Epithelial cell of umbilical artery (primary cell): ENCODE results near the gene C1orf210. TPM values are rescaled to one million over a fixed set of nuclear protein-coding genes. Genes with fewer than 3 reads are reported as not detected.

Experiments
- total RNA-seq: library from RNA; depleted of rRNA; stranded (reverse); fragments of >200 nt; gene quantifications from 2 replicates; pipeline ENCODE4 v1.2.3, GENCODE V29; 2014

C1orf210 gene
- not detected in 2 replicates for total RNA-seq

GRCh38 chr1:43285269-43285990, at the start of gene C1orf210:
C1orf210 (minus strand) TSS chr1:43285581; CDS start chr1:43283270, 2,311 bp downstream.

GRCh38 chr1:43300378-43301094, 15.2 kb upstream of the C1orf210 start, which contains the start of gene TIE1:
TIE1 (plus strand) TSS chr1:43300982; CDS start chr1:43301072, 90 bp downstream.

GRCh38 chr1:43269627-43270375, 15.6 kb downstream of the C1orf210 start, which contains the start of gene TMEM125:
TMEM125 (plus strand) TSS chr1:43269983; CDS start chr1:43272723, 2,740 bp downstream.

Other genes starting within 250 kb of the C1orf210 start
- 147 and 151 TPM in 2 replicates for gene EBNA1BP2, start 113.3 kb downstream of the C1orf210 start, total RNA-seq
- gene CFAP57, start 113.3 kb downstream of the C1orf210 start, total RNA-seq = 0.15 and 0.32 TPM in 2 replicates
- not detected in 2 replicates for gene TMEM125, start 15.6 kb downstream of the C1orf210 start, total RNA-seq
- gene TIE1, start 15.4 kb upstream of the C1orf210 start, total RNA-seq = 526 and 536 TPM in 2 replicates
- gene MPL, start 52.2 kb upstream of the C1orf210 start, total RNA-seq = not detected in 2 replicates
- gene CDC20, start 73.4 kb upstream of the C1orf210 start, total RNA-seq = 62.0 and 106 TPM in 2 replicates
- 41.9 and 53.0 TPM in 2 replicates for gene ELOVL1, start 82.4 kb upstream of the C1orf210 start, total RNA-seq
- gene MED8, start 104.2 kb upstream of the C1orf210 start, total RNA-seq = 70.5 and 73.1 TPM in 2 replicates
- gene SZT2, start 104.3 kb upstream of the C1orf210 start, total RNA-seq = 13.6 and 16.9 TPM in 2 replicates
- 77.6 and 137 TPM in 2 replicates for gene HYI, start 168.3 kb upstream of the C1orf210 start, total RNA-seq
- gene PTPRF, start 245.3 kb upstream of the C1orf210 start, total RNA-seq = 54.7 and 58.5 TPM in 2 replicates